ENCODE data around the gene F2RL1. TPM values are rescaled to one million over a fixed set of nuclear protein-coding genes. Genes with fewer than 3 reads are reported as not detected.

F2RL1 gene
- total and polyA plus RNA-seq, 2 of the 8 experiments (the other 6 are each of a cell fraction or from before 2014, with no cell fraction given) = 23.2 to 26.6 TPM

GRCh38 chr5:76867038-76867437 lies 48.2 kb downstream of the F2RL1 start:
- no peaks in the 10 kb centered on the region for H3K79me1 ChIP-seq (ENCODE audit: low read depth, low read length)
- H3K14ac ChIP-seq (ENCODE audit: insufficient read length) = no peak overlapping the region
- no peak overlapping the region for H3K27ac ChIP-seq (ENCODE audit: low read depth, low read length)
- H4K5ac ChIP-seq (ENCODE audit: insufficient read length, low read depth, low read length) = no peak overlapping the region
- H3K4me3 ChIP-seq (ENCODE audit: extremely low read depth in 1 of 4, insufficient read depth in 2 of 4, low read depth in 3 of 4, low read length in 4 of 4) = no peak overlapping the region
- H3K56ac ChIP-seq (replicated peaks; ENCODE audit: insufficient read length, low read depth, low read length) = no peak overlapping the region
- H2BK5ac ChIP-seq (ENCODE audit: low read depth, low read length) = no peak overlapping the region
- H3K79me2 ChIP-seq (ENCODE audit: control insufficient read depth in 1 of 2, insufficient read depth in 2 of 2, low read length in 2 of 2) = no peaks in the 10 kb centered on the region
- H4K91ac ChIP-seq (replicated peaks; ENCODE audit: insufficient read length, low read length) = no peak overlapping the region
- ChIA-PET POLR2A (ENCODE audit: partially characterized antibody) (interaction anchor here (1.2 to 2.5 kb wide), 3 partner anchors 158 to 221 kb away, joined by 3 to 12 read pairs (median 3); no protein-coding TSS in a partner anchor), CTCF (ENCODE audit: partially characterized antibody) (interaction anchor here (1.0 to 5.8 kb wide), 10 partner anchors 9 to 267 kb away, joined by 3 to 48 read pairs (median 4); no protein-coding TSS in a partner anchor)
- DNase-seq (ENCODE audit: low read depth in 1 of 2, low spot score in 2 of 2) (no peak), FAIRE-seq (no peak)
- no peak overlapping the region for H3K4ac ChIP-seq (replicated peaks; ENCODE audit: insufficient read length, low read depth, low read length)
- no peak overlapping the region for H3K23ac ChIP-seq (ENCODE audit: insufficient read length)
- H3K27me3 ChIP-seq (replicated peaks in 1 of 4; ENCODE audit: control insufficient read depth in 3 of 4, extremely low read depth in 1 of 4, insufficient read depth in 3 of 4, low read length in 3 of 4) = no peaks in the 10 kb centered on the region
- no peak overlapping the region for H3K18ac ChIP-seq (ENCODE audit: extremely low read depth, low read length)
- H3K4me1 ChIP-seq (replicated peaks in 1 of 4; ENCODE audit: control insufficient read depth in 3 of 4, insufficient read depth in 4 of 4, low read length in 3 of 4) = peaks cover 0 to 4% (median 0%) of the 10 kb centered on the region in 4 experiments; a peak in 2 of 7 replicates
- no peak overlapping the region for H2BK20ac ChIP-seq (ENCODE audit: low read length)
- no peaks in the 10 kb centered on the region; the same call in 1 of the 2 replicates for H3K23me2 ChIP-seq (ENCODE audit: low read depth, low read length)
- no peak overlapping the region for H2BK120ac ChIP-seq (replicated peaks; ENCODE audit: low read depth, low read length)
- WGBS, 2 experiments (ENCODE audit: extremely low coverage in 1 of 2, insufficient coverage in 1 of 2, insufficient read length in 1 of 2, insufficient replicate concordance in 2 of 2, low coverage in 1 of 2, low lambda C conversion rate in 2 of 2, missing lambda C conversion rate in 1 of 2) = 89% methylated on average over 4 of the region's 4 CpGs; no CpG with 5 or more reads in 1 of the 2 experiments
- H3K36me3 ChIP-seq (ENCODE audit: control insufficient read depth in 2 of 4, insufficient read depth in 4 of 4, low read length in 3 of 4) = no peaks in the 10 kb centered on the region
- no peaks in the 10 kb centered on the region for H3K9me3 ChIP-seq (ENCODE audit: insufficient read depth in 2 of 2, low read depth in 1 of 2, low read length in 1 of 2)
- no peak overlapping the region for H4K8ac ChIP-seq (ENCODE audit: extremely low read depth, insufficient read depth, low read length)
- no peak overlapping the region for H2BK15ac ChIP-seq (ENCODE audit: low read length)
- no peak overlapping the region for H2AK5ac ChIP-seq (ENCODE audit: low read depth, low read length)
- no peak overlapping the region for H3K4me2 ChIP-seq (ENCODE audit: insufficient read depth in 1 of 2, low read depth in 2 of 2, low read length in 2 of 2)
- H2BK12ac ChIP-seq (ENCODE audit: low read depth, low read length) = no peak overlapping the region
- H4K20me1 ChIP-seq (replicated peaks in 1 of 2; ENCODE audit: control insufficient read depth in 1 of 2, insufficient read depth in 2 of 2, low read length in 2 of 2) = no peaks in the 10 kb centered on the region
- H3K9ac ChIP-seq (replicated peaks in 1 of 4; ENCODE audit: extremely low read depth in 1 of 4, low read depth in 3 of 4, low read length in 3 of 4) = no peak overlapping the region
- no peak overlapping the region for H2AFZ ChIP-seq (ENCODE audit: low read length)
- no peak for TF ChIP-seq ATF3 (IDR thresholded peaks at IDR 0.05; ENCODE audit: insufficient read depth, low read depth, low read length)
